Endothelial cell of umbilical vein (primary cell): ENCODE measurements around the gene PCSK6. TPM values are rescaled to one million over a fixed set of nuclear protein-coding genes. Genes with fewer than 3 reads are reported as not detected.

Experiments used
- BruUV-seq: library from RNA; stranded (reverse); fragments of 400-500 nt; replicated peaks from 2 replicates; lab custom pipeline; 2021; lab: Mats Ljungman, UMichigan
- CTCF ChIA-PET: fragments of 300-600, 350-600 bp; sonication (Branson Sonifier 250); formaldehyde crosslinking; loops from one replicate; lab custom pipeline; 2021; ENCODE audit warnings: antibody characterized with exemption, inconsistent platforms; lab: Charles Lee
- POLR2A ChIA-PET: fragments of 300-600, 350-600 bp; sonication (Branson Sonifier 250); formaldehyde crosslinking; loops from one replicate; lab custom pipeline; 2021; ENCODE audit warnings: antibody characterized with exemption, inconsistent platforms; lab: Charles Lee
- DNase-seq: peaks from one replicate; pipeline ENCODE4 v3.0.0-alpha.2; 2011; ENCODE audit warnings: low read depth, low spot score
- FAIRE-seq: peaks from 2 replicates; lab custom pipeline; 2011; peaks lifted over from hg19 to GRCh38; lab: Jason Lieb, UNC
- H2AFZ ChIP-seq: 2 replicates; pipeline ENCODE4 v1.6.0; 2012; ENCODE audit warnings: low read depth, low read length, control low read depth, inconsistent platforms
- H3K27ac ChIP-seq: 2 replicates; pipeline ENCODE4 v1.5.1; 2011; ENCODE audit warnings: low read depth, mild to moderate bottlenecking, control low read depth, low read length, moderate library complexity; ENCODE audit not compliant: insufficient read depth
- H3K27me3 ChIP-seq, 2 experiments: 2 replicates each; pipeline versions ENCODE4 v1.6.0 to v1.6.1; 2011; ENCODE audit warnings: low read length in 2 of 2, mixed read lengths in 1 of 2; ENCODE audit not compliant: control insufficient read depth in 2 of 2, insufficient read depth in 2 of 2
- H3K36me3 ChIP-seq, 2 experiments: 2 replicates in 1 of 2; 3 replicates in 1 of 2; pipeline ENCODE4 v1.5.1; 2011; ENCODE audit warnings: low read length in 2 of 2, mild to moderate bottlenecking in 1 of 2, moderate library complexity in 1 of 2; ENCODE audit not compliant: control insufficient read depth in 2 of 2, insufficient read depth in 2 of 2; ENCODE audit errors: extremely low read depth in 1 of 2
- H3K4me1 ChIP-seq: 3 replicates; pipeline ENCODE4 v1.5.1; 2011; ENCODE audit warnings: mild to moderate bottlenecking, low read length; ENCODE audit not compliant: control insufficient read depth, insufficient read depth; ENCODE audit errors: extremely low read depth
- H3K4me2 ChIP-seq: 2 replicates; pipeline ENCODE4 v1.6.1; 2011; ENCODE audit warnings: low read length, control low read depth, mixed read lengths; ENCODE audit not compliant: insufficient read depth
- H3K4me3 ChIP-seq, 3 experiments: fragments of 200-600 bp in 1 of 3; sonication (generic), shearing (Covaris generic) in 1 of 3; replicated peaks in 1 of 3; 2 replicates each; pipeline ENCODE4 v1.5.1; 2011 to 2016; ENCODE audit warnings: control low read depth in 3 of 3, low read length in 3 of 3, mild to moderate bottlenecking in 2 of 3, inconsistent platforms in 1 of 3, low read depth in 1 of 3, moderate library complexity in 1 of 3; ENCODE audit not compliant: insufficient read depth in 1 of 3
- H3K79me2 ChIP-seq: 2 replicates; pipeline ENCODE4 v1.6.0; 2012; ENCODE audit warnings: low read length, inconsistent platforms; ENCODE audit not compliant: control insufficient read depth, insufficient read depth
- H3K9ac ChIP-seq: replicated peaks from 2 replicates; pipeline ENCODE3; 2011; ENCODE audit warnings: low read length, control low read depth; ENCODE audit not compliant: insufficient read depth; ENCODE audit errors: extremely low read depth
- H3K9me1 ChIP-seq: replicated peaks from 3 replicates; pipeline ENCODE4 v1.6.0; 2011; ENCODE audit warnings: mild to moderate bottlenecking, low read length; ENCODE audit not compliant: control insufficient read depth, insufficient read depth; ENCODE audit errors: extremely low read depth
- H3K9me3 ChIP-seq: replicated peaks from 2 replicates; pipeline ENCODE4 v1.5.1; 2012; ENCODE audit warnings: low read length, inconsistent platforms; ENCODE audit not compliant: control insufficient read depth, insufficient read depth
- H4K20me1 ChIP-seq: replicated peaks from 2 replicates; pipeline ENCODE3; 2011; ENCODE audit warnings: mild to moderate bottlenecking, low read length; ENCODE audit not compliant: control insufficient read depth, insufficient read depth; ENCODE audit errors: extremely low read depth
- EZH2 ChIP-seq: IDR thresholded peaks from 2 replicates; pipeline ENCODE4 v1.6.1; 2012; ENCODE audit warnings: borderline replicate concordance, low read depth, mild to moderate bottlenecking, moderate library complexity, low read length, inconsistent platforms; ENCODE audit not compliant: severe bottlenecking
- FOS ChIP-seq: IDR thresholded peaks from 2 replicates; pipeline ENCODE4 v1.6.1; 2011; ENCODE audit warnings: mild to moderate bottlenecking, low read length, moderate library complexity, borderline replicate concordance; ENCODE audit not compliant: insufficient read depth
- GATA2 ChIP-seq: IDR thresholded peaks from 2 replicates; pipeline ENCODE4 v1.7.0; 2011; ENCODE audit warnings: low read depth, mild to moderate bottlenecking, moderate library complexity, mixed read lengths, low read length; ENCODE audit not compliant: insufficient read length, insufficient read depth
- JUN ChIP-seq: IDR thresholded peaks from 2 replicates; pipeline ENCODE4 v1.6.1; 2011; ENCODE audit warnings: borderline replicate concordance, low read depth; ENCODE audit not compliant: insufficient read length, insufficient read depth
- MYC ChIP-seq: IDR thresholded peaks from one replicate; pipeline ENCODE4 v1.6.1; 2011; ENCODE audit warnings: mild to moderate bottlenecking, low read depth, low read length
- POLR2A ChIP-seq: IDR thresholded peaks from 2 replicates; pipeline ENCODE4 v1.6.1; 2012; ENCODE audit warnings: low read depth, mild to moderate bottlenecking, control low read depth, low read length
- POLR2AphosphoS5 ChIP-seq: IDR thresholded peaks from 2 replicates; pipeline ENCODE4 v1.6.1; 2012; ENCODE audit warnings: low read depth, mild to moderate bottlenecking, control low read depth, low read length, moderate library complexity; ENCODE audit not compliant: insufficient read depth
- dilution Hi-C: fragments of 300-500 bp; cut with MboI; formaldehyde crosslinking; loops from one replicate; pipeline ENCODE4 v1.15.0; 2019; ENCODE audit warnings: low sequenced_read_pairs; ENCODE audit not compliant: extremely low pct_ligation_motif_present
- intact Hi-C: fragments of 100-400 bp; cut with micrococcal nuclease; formaldehyde crosslinking; loops from one replicate; pipeline ENCODE4 v1.10.0; 2022
- polyA plus RNA-seq, 4 experiments: library from polyadenylated mRNA; depleted of rRNA in 3 of 4; stranded (reverse) in 3 of 4; unstranded in 1 of 4; fragments of >200 nt; gene quantifications; 2 replicates each; pipeline versions ENCODE4 v1.2.1 to v1.2.3, GENCODE V29; 2011 to 2012; ENCODE audit warnings: missing spikeins in 1 of 4
- total RNA-seq: library from RNA; stranded (reverse); gene quantifications from 2 replicates; pipeline ENCODE4 v1.2.3, GENCODE V29; 2021
- TF ChIP-seq, protein P1 (sequence below), 2 donors: IDR thresholded peaks; 1 replicate in 1 of 2; 2 replicates in 1 of 2; pipeline ENCODE4 v1.5.1; 2011; ENCODE audit warnings: low read length in 2 of 2, mild to moderate bottlenecking in 2 of 2, moderate library complexity in 2 of 2, control low read depth in 1 of 2, inconsistent platforms in 1 of 2, low read depth in 1 of 2; ENCODE audit not compliant: insufficient read depth in 1 of 2; ENCODE audit errors: extremely low read depth in 1 of 2
- TF ChIP-seq, protein P2 (sequence below): IDR thresholded peaks from 2 replicates; pipeline ENCODE4 v1.6.1; 2011; ENCODE audit not compliant: insufficient read depth, insufficient read length

PCSK6 gene
- total and polyA plus RNA-seq, 2 donors (not counting 3 experiments of a cell fraction or from before 2014, with no cell fraction given), result 0.18 to 0.69 TPM

- H3K27me3 ChIP-seq, result peaks cover 0 to 2% of the 10 kb centered on the region in 2 experiments
- no peak overlapping the region for H2AFZ ChIP-seq
- POLR2A ChIA-PET, result no interaction called here
- DNase-seq, result no peak
- CTCF ChIA-PET, result interaction anchor here (1.2 to 1.9 kb wide), 2 partner anchors 13 to 153 kb away, joined by 3 to 6 read pairs; no protein-coding TSS in a partner anchor
- H4K20me1 ChIP-seq, result no peaks in the 10 kb centered on the region
- H3K36me3 ChIP-seq, result no peaks in the 10 kb centered on the region
- H3K9me3 ChIP-seq, result no peaks in the 10 kb centered on the region
- no peak overlapping the region for H3K27ac ChIP-seq
- FAIRE-seq, result no peak
- H3K79me2 ChIP-seq, result no peaks in the 10 kb centered on the region
- TF ChIP-seq, protein P1, sequence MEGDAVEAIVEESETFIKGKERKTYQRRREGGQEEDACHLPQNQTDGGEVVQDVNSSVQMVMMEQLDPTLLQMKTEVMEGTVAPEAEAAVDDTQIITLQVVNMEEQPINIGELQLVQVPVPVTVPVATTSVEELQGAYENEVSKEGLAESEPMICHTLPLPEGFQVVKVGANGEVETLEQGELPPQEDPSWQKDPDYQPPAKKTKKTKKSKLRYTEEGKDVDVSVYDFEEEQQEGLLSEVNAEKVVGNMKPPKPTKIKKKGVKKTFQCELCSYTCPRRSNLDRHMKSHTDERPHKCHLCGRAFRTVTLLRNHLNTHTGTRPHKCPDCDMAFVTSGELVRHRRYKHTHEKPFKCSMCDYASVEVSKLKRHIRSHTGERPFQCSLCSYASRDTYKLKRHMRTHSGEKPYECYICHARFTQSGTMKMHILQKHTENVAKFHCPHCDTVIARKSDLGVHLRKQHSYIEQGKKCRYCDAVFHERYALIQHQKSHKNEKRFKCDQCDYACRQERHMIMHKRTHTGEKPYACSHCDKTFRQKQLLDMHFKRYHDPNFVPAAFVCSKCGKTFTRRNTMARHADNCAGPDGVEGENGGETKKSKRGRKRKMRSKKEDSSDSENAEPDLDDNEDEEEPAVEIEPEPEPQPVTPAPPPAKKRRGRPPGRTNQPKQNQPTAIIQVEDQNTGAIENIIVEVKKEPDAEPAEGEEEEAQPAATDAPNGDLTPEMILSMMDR (IDR thresholded peaks at IDR 0.05; ENCODE audit: extremely low read depth in 1 of 2, insufficient read depth in 1 of 2, low read depth in 1 of 2, low read length in 2 of 2), result no peak
- TF ChIP-seq FOS, result no peak
- TF ChIP-seq MYC, result no peak
- no peak overlapping the region for H3K9ac ChIP-seq
- no peaks in the 10 kb centered on the region for H3K9me1 ChIP-seq
- H3K4me3 ChIP-seq, result no peak overlapping the region
- no peaks in the 10 kb centered on the region for H3K4me1 ChIP-seq
- BruUV-seq, result no TSS peak
- intact Hi-C loops (no loop called here), dilution Hi-C loops (no loop called here)
- H3K4me2 ChIP-seq, result no peak overlapping the region
Measured at GRCh38 chr15:101348643-101349042, 140.9 kb downstream of the PCSK6 start.

GRCh38 chr15:101348015-101348414 is 141.5 kb downstream of the PCSK6 start:
- Histone ChIP-seq H3K9me3 (no peaks in the 10 kb centered on the region), H3K4me3 (no peak overlapping the region), H3K4me1 (no peaks in the 10 kb centered on the region), H3K27me3 (peaks cover 0 to 2% of the 10 kb centered on the region in 2 experiments), H4K20me1 (no peaks in the 10 kb centered on the region), H2AFZ (no peak overlapping the region), H3K9me1 (no peaks in the 10 kb centered on the region), H3K4me2 (no peak overlapping the region), H3K36me3 (no peaks in the 10 kb centered on the region), H3K9ac (no peak overlapping the region), H3K27ac (no peak overlapping the region), H3K79me2 (no peaks in the 10 kb centered on the region)
- intact Hi-C loops (no loop called here), dilution Hi-C loops (no loop called here)
- ChIA-PET CTCF (interaction anchor here (1.2 to 1.9 kb wide), 2 partner anchors 14 to 154 kb away, joined by 3 to 6 read pairs; no protein-coding TSS in a partner anchor), POLR2A (no interaction called here)
- FAIRE-seq, result no peak
- TF ChIP-seq EZH2, result no peak
- no peak for TF ChIP-seq POLR2AphosphoS5
- TF ChIP-seq JUN, result no peak
- TF ChIP-seq GATA2, result no peak
- TF ChIP-seq, protein P2, sequence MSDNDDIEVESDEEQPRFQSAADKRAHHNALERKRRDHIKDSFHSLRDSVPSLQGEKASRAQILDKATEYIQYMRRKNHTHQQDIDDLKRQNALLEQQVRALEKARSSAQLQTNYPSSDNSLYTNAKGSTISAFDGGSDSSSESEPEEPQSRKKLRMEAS, result no peak
- TF ChIP-seq, protein P1 (IDR thresholded peaks at IDR 0.05; ENCODE audit: extremely low read depth in 1 of 2, insufficient read depth in 1 of 2, low read depth in 1 of 2, low read length in 2 of 2), result no peak
- TF ChIP-seq FOS, result no peak
- TF ChIP-seq POLR2A, result no peak
- no peak for TF ChIP-seq MYC
- DNase-seq, result no peak
- BruUV-seq, result no TSS peak
